ENCODE measurements around the gene IGFL2.

DNA sequence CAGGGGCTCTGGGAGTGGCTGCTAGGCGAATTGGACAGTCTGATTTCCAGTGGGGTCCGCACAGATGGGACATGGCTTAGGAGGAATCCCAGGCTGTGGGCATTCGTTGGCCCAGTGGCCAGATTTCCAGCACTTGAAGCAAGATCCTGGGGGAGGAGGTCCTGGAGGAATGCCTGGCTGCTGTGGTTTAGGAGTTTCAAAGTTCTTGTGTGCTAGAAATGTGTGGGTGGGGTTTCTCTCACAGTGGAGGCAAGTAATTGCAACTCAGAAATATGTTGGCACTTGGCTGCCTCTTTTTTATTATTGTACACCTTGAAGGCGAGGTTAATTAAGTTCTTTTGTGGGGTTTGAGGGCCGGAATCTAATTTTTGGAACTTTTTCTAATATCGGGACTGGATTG lies 40.7 kb upstream of the IGFL2 start:
- TF ChIP-seq, protein P1, sequence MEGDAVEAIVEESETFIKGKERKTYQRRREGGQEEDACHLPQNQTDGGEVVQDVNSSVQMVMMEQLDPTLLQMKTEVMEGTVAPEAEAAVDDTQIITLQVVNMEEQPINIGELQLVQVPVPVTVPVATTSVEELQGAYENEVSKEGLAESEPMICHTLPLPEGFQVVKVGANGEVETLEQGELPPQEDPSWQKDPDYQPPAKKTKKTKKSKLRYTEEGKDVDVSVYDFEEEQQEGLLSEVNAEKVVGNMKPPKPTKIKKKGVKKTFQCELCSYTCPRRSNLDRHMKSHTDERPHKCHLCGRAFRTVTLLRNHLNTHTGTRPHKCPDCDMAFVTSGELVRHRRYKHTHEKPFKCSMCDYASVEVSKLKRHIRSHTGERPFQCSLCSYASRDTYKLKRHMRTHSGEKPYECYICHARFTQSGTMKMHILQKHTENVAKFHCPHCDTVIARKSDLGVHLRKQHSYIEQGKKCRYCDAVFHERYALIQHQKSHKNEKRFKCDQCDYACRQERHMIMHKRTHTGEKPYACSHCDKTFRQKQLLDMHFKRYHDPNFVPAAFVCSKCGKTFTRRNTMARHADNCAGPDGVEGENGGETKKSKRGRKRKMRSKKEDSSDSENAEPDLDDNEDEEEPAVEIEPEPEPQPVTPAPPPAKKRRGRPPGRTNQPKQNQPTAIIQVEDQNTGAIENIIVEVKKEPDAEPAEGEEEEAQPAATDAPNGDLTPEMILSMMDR (IDR thresholded peaks at IDR 0.05) = no peak
- no peak for TF ChIP-seq POLR2A (IDR thresholded peaks at IDR 0.05)
